H1 (cell line): ENCODE data around the gene GGCX. TPM values are rescaled to one million over a fixed set of nuclear protein-coding genes. Genes with fewer than 3 reads are reported as not detected.

ENCODE experiments used
- CTCF ChIA-PET: fragments of 300-600 bp; sonication (Branson Sonifier 250); formaldehyde crosslinking; loops from one replicate; lab custom pipeline; 2021; ENCODE audit not compliant: partially characterized antibody; lab: Charles Lee
- POLR2A ChIA-PET: fragments of 300-600 bp; sonication (Branson Sonifier 250); formaldehyde crosslinking; loops from one replicate; lab custom pipeline; 2021; ENCODE audit warnings: inconsistent platforms; ENCODE audit not compliant: partially characterized antibody; lab: Charles Lee
- DNase-seq, 2 experiments: peaks; one replicate each; pipeline versions ENCODE4 v3.0.0 to v3.0.0-alpha.2; 2010 to 2022; ENCODE audit warnings: low spot score in 2 of 2, low read depth in 1 of 2, mixed read lengths in 1 of 2
- FAIRE-seq: peaks from 2 replicates; lab custom pipeline; 2011; peaks lifted over from hg19 to GRCh38; lab: Jason Lieb, UNC
- H2AFZ ChIP-seq: 2 replicates; pipeline ENCODE4 v1.8.1; 2012; ENCODE audit warnings: low read length, inconsistent platforms
- H2AK5ac ChIP-seq: 2 replicates; pipeline ENCODE4 v1.6.1; 2013; ENCODE audit warnings: low read depth, low read length
- H2BK120ac ChIP-seq: replicated peaks from 2 replicates; pipeline ENCODE3; 2013; ENCODE audit warnings: low read depth, low read length, inconsistent platforms
- H2BK12ac ChIP-seq: 2 replicates; pipeline ENCODE4 v1.6.1; 2013; ENCODE audit warnings: low read depth, low read length
- H2BK15ac ChIP-seq: 2 replicates; pipeline ENCODE4 v1.6.1; 2013; ENCODE audit warnings: low read length
- H2BK20ac ChIP-seq: 2 replicates; pipeline ENCODE4 v1.6.1; 2013; ENCODE audit warnings: low read length
- H2BK5ac ChIP-seq: 2 replicates; pipeline ENCODE4 v1.6.1; 2013; ENCODE audit warnings: low read depth, low read length
- H3K14ac ChIP-seq: 2 replicates; pipeline ENCODE4 v1.6.1; 2013; ENCODE audit warnings: inconsistent platforms; ENCODE audit not compliant: insufficient read length
- H3K18ac ChIP-seq: 2 replicates; pipeline ENCODE4 v1.6.1; 2013; ENCODE audit warnings: low read length; ENCODE audit errors: extremely low read depth
- H3K23ac ChIP-seq: 2 replicates; pipeline ENCODE4 v1.6.1; 2013; ENCODE audit warnings: inconsistent platforms; ENCODE audit not compliant: insufficient read length
- H3K23me2 ChIP-seq: 2 replicates; pipeline ENCODE4 v1.6.1; 2013; ENCODE audit warnings: low read depth, low read length
- H3K27ac ChIP-seq: 2 replicates; pipeline ENCODE4 v1.6.1; 2011; ENCODE audit warnings: low read depth, low read length, inconsistent platforms
- H3K27me3 ChIP-seq, 4 experiments: replicated peaks in 1 of 4; 1 replicate in 1 of 4; 2 replicates in 3 of 4; pipeline versions ENCODE4 v1.6.1 to v1.8.1; 2011 to 2013; ENCODE audit warnings: low read length in 3 of 4, mild to moderate bottlenecking in 3 of 4, inconsistent platforms in 2 of 4, mixed read lengths in 2 of 4, moderate library complexity in 1 of 4; ENCODE audit not compliant: control insufficient read depth in 3 of 4, insufficient read depth in 3 of 4; ENCODE audit errors: extremely low read depth in 1 of 4
- H3K36me3 ChIP-seq, 4 experiments: 2 replicates each; pipeline versions ENCODE4 v1.6.1 to v1.8.1; 2011 to 2013; ENCODE audit warnings: mild to moderate bottlenecking in 4 of 4, low read length in 3 of 4, moderate library complexity in 2 of 4, control low read depth in 1 of 4, inconsistent platforms in 1 of 4; ENCODE audit not compliant: insufficient read depth in 4 of 4, control insufficient read depth in 2 of 4
- H3K4ac ChIP-seq: replicated peaks from 2 replicates; pipeline ENCODE3; 2013; ENCODE audit warnings: low read length, low read depth, mixed read lengths, inconsistent platforms; ENCODE audit not compliant: insufficient read length
- H3K4me1 ChIP-seq, 4 experiments: replicated peaks in 1 of 4; 1 replicate in 1 of 4; 2 replicates in 3 of 4; pipeline versions ENCODE4 v1.6.1 to v1.8.1; 2011 to 2013; ENCODE audit warnings: low read length in 3 of 4, inconsistent platforms in 2 of 4, mixed read lengths in 1 of 4; ENCODE audit not compliant: insufficient read depth in 4 of 4, control insufficient read depth in 3 of 4
- H3K4me2 ChIP-seq, 2 experiments: 2 replicates each; pipeline versions ENCODE4 v1.6.1 to v1.8.1; 2011 to 2013; ENCODE audit warnings: low read depth in 2 of 2, low read length in 2 of 2, control low read depth in 1 of 2, inconsistent platforms in 1 of 2, mild to moderate bottlenecking in 1 of 2; ENCODE audit not compliant: insufficient read depth in 1 of 2
- H3K4me3 ChIP-seq, 4 experiments: fragments of 200-600, 300-600 bp in 1 of 4; sonication (generic), shearing (Covaris generic), sonication (Bioruptor Twin) in 1 of 4; 2 replicates each; pipeline versions ENCODE4 v1.5.1 to v1.8.1; 2011 to 2016; ENCODE audit warnings: low read length in 4 of 4, low read depth in 3 of 4, control low read depth in 2 of 4, inconsistent platforms in 2 of 4, mild to moderate bottlenecking in 2 of 4, mixed read lengths in 1 of 4, moderate library complexity in 1 of 4; ENCODE audit not compliant: insufficient read depth in 2 of 4; ENCODE audit errors: extremely low read depth in 1 of 4
- H3K56ac ChIP-seq: replicated peaks from 2 replicates; pipeline ENCODE3; 2013; ENCODE audit warnings: low read depth, mild to moderate bottlenecking, mixed read lengths, low read length, inconsistent platforms; ENCODE audit not compliant: insufficient read length
- H3K79me1 ChIP-seq: 2 replicates; pipeline ENCODE4 v1.6.1; 2013; ENCODE audit warnings: low read depth, low read length, control low read depth
- H3K79me2 ChIP-seq, 2 experiments: 2 replicates each; pipeline versions ENCODE4 v1.6.1 to v1.8.1; 2012 to 2013; ENCODE audit warnings: low read length in 2 of 2, mild to moderate bottlenecking in 2 of 2, inconsistent platforms in 1 of 2; ENCODE audit not compliant: insufficient read depth in 2 of 2, control insufficient read depth in 1 of 2
- H3K9ac ChIP-seq, 4 experiments: replicated peaks in 1 of 4; 1 replicate in 1 of 4; 2 replicates in 3 of 4; pipeline versions ENCODE4 v1.6.1 to v1.8.1; 2011 to 2013; ENCODE audit warnings: low read depth in 3 of 4, low read length in 3 of 4, control low read depth in 2 of 4, mild to moderate bottlenecking in 2 of 4, moderate library complexity in 2 of 4, inconsistent platforms in 1 of 4; ENCODE audit errors: extremely low read depth in 1 of 4
- H3K9me3 ChIP-seq, 2 experiments: 2 replicates each; pipeline versions ENCODE4 v1.6.1 to v1.8.1; 2012 to 2013; ENCODE audit warnings: mild to moderate bottlenecking in 2 of 2, moderate library complexity in 2 of 2, control low read depth in 1 of 2, inconsistent platforms in 1 of 2, low read depth in 1 of 2, low read length in 1 of 2, mixed read lengths in 1 of 2; ENCODE audit not compliant: insufficient read depth in 2 of 2
- H4K20me1 ChIP-seq, 2 experiments: replicated peaks in 1 of 2; 2 replicates each; pipeline versions ENCODE3 to v1.8.1; 2011 to 2013; ENCODE audit warnings: inconsistent platforms in 2 of 2, low read length in 2 of 2, mild to moderate bottlenecking in 1 of 2; ENCODE audit not compliant: insufficient read depth in 2 of 2, control insufficient read depth in 1 of 2
- H4K5ac ChIP-seq: 2 replicates; pipeline ENCODE4 v1.6.1; 2013; ENCODE audit warnings: low read length, low read depth, mixed read lengths, inconsistent platforms; ENCODE audit not compliant: insufficient read length
- H4K8ac ChIP-seq: 2 replicates; pipeline ENCODE4 v1.8.0; 2013; ENCODE audit warnings: mild to moderate bottlenecking, moderate library complexity, low read length, inconsistent platforms; ENCODE audit not compliant: insufficient read depth; ENCODE audit errors: extremely low read depth
- H4K91ac ChIP-seq: replicated peaks from 2 replicates; pipeline ENCODE3; 2013; ENCODE audit warnings: low read length, mixed read lengths, inconsistent platforms; ENCODE audit not compliant: insufficient read length
- ATF3 ChIP-seq: IDR thresholded peaks from 2 replicates; pipeline ENCODE4 v1.6.1; 2011; ENCODE audit warnings: low read depth, mild to moderate bottlenecking, low read length; ENCODE audit not compliant: insufficient read depth
- BRCA1 ChIP-seq: IDR thresholded peaks from 2 replicates; pipeline ENCODE4 v1.6.1; 2012; ENCODE audit warnings: low read depth, low read length, improper control_type of control experiment
- CEBPB ChIP-seq: IDR thresholded peaks from 2 replicates; pipeline ENCODE4 v1.6.1; 2012; ENCODE audit warnings: low read depth, low read length
- EZH2 ChIP-seq: fragments of 200-600 bp; sonication (generic); IDR thresholded peaks from 2 replicates; pipeline ENCODE4 v1.7.1; 2012; ENCODE audit warnings: low read depth, mild to moderate bottlenecking, moderate library complexity, low read length, inconsistent platforms; ENCODE audit not compliant: severe bottlenecking
- HDAC6 ChIP-seq: IDR thresholded peaks from one replicate; pipeline ENCODE4 v1.7.1; 2012; ENCODE audit warnings: low read depth, mild to moderate bottlenecking, inconsistent platforms, low read length, moderate library complexity
- POLR2A ChIP-seq, 2 experiments: IDR thresholded peaks; 1 replicate in 1 of 2; 2 replicates in 1 of 2; pipeline ENCODE4 v1.6.1; 2011; ENCODE audit warnings: low read depth in 2 of 2, low read length in 2 of 2, mild to moderate bottlenecking in 2 of 2; ENCODE audit errors: control extremely low read depth in 1 of 2
- SP1 ChIP-seq: IDR thresholded peaks from 2 replicates; pipeline ENCODE4 v1.6.1; 2011; ENCODE audit warnings: low read depth, low read length
- WGBS, 2 experiments: shearing (Covaris generic) in 1 of 2; methylation state at CpG; one replicate each; pipeline versions ENCODE4 v1.1.6 to v1.1.7; 2013 to 2015; ENCODE audit warnings: low lambda C conversion rate in 2 of 2, mixed read lengths in 2 of 2, inconsistent platforms in 1 of 2, low coverage in 1 of 2, missing lambda C conversion rate in 1 of 2; ENCODE audit not compliant: insufficient replicate concordance in 2 of 2, insufficient coverage in 1 of 2, insufficient read length in 1 of 2; ENCODE audit errors: extremely low coverage in 1 of 2, missing lambda C conversion rate in 1 of 2; 5-methylcytosine and 5-hydroxymethylcytosine counted together
- polyA plus RNA-seq, 7 experiments: library from polyadenylated mRNA; depleted of rRNA in 3 of 7; stranded (reverse) in 5 of 7; unstranded in 2 of 7; fragments of >200 nt in 5 of 7; fragments of 200-250 nt in 2 of 7; gene quantifications; 1 replicate in 5 of 7; 2 replicates in 1 of 7; 4 replicates in 1 of 7; pipeline versions ENCODE4 v1.2.1 to v1.2.3, GENCODE V29; 2011 to 2013; ENCODE audit warnings: missing spikeins in 2 of 7, mixed read lengths in 2 of 7
- total RNA-seq: library from RNA; stranded (reverse); fragmentation: NEBNext Ultra II Directional; extraction: Animal tissue kit (Norgen Biotek cat#: 25700); gene quantifications from 2 replicates; pipeline ENCODE4 v1.2.1, GENCODE V29; 2021
- TF ChIP-seq, protein P1 (sequence below): IDR thresholded peaks from 2 replicates; pipeline ENCODE4 v1.6.1; 2012; ENCODE audit warnings: low read length, inconsistent platforms
- TF ChIP-seq, protein P2 (sequence below), 3 experiments: IDR thresholded peaks; 1 replicate in 2 of 3; 2 replicates in 1 of 3; pipeline versions ENCODE4 v1.5.1 to v1.6.1; 2011; ENCODE audit warnings: low read length in 3 of 3, mild to moderate bottlenecking in 3 of 3, inconsistent platforms in 2 of 3, low read depth in 1 of 3, moderate library complexity in 1 of 3; ENCODE audit not compliant: insufficient read depth in 1 of 3; ENCODE audit errors: control extremely low read depth in 1 of 3

GGCX gene
- total and polyA plus RNA-seq, 2 of the 8 experiments (the other 6 are each of a cell fraction or from before 2014, with no cell fraction given) = 29.4 to 33.8 TPM

GRCh38 chr2:85529809-85530208, 31.5 kb downstream of the GGCX start:
- DNase-seq (no peak), FAIRE-seq (no peak)
- H2AFZ ChIP-seq = no peak overlapping the region
- H3K4ac ChIP-seq = no peak overlapping the region
- ChIA-PET POLR2A (interaction anchor here (2.9 to 38.6 kb wide), 4 partner anchors 8 to 98 kb away, joined by 11 to 1889 read pairs (median 414); partner anchors contain the start of genes CAPG, GGCX, MAT2A and SH2D6), CTCF (interaction anchor here (0.8 kb wide), 2 partner anchors 17 to 24 kb away, joined by 3 read pairs; no protein-coding TSS in a partner anchor)
- no peak overlapping the region for H2BK12ac ChIP-seq
- H3K23me2 ChIP-seq = no peaks in the 10 kb centered on the region
- no peaks in the 10 kb centered on the region for H4K20me1 ChIP-seq
- H2BK20ac ChIP-seq = no peak overlapping the region
- H3K4me2 ChIP-seq = no peak overlapping the region
- no peak overlapping the region for H2BK120ac ChIP-seq
- no peak overlapping the region for H2AK5ac ChIP-seq
- H3K4me1 ChIP-seq = peaks cover 4 to 8% (median 5%) of the 10 kb centered on the region in 4 experiments; a peak in 5 of 7 replicates
- H2BK15ac ChIP-seq = no peak overlapping the region
- H3K36me3 ChIP-seq = no peaks in the 10 kb centered on the region
- no peak overlapping the region for H3K4me3 ChIP-seq
- no peaks in the 10 kb centered on the region for H3K9me3 ChIP-seq
- H4K91ac ChIP-seq = no peak overlapping the region
- H4K8ac ChIP-seq = no peak overlapping the region
- H2BK5ac ChIP-seq = no peak overlapping the region
- no peak overlapping the region for H4K5ac ChIP-seq
- WGBS, 2 experiments = 100% methylated on average over 1 of the region's 1 CpG; no CpG with 5 or more reads in 1 of the 2 experiments
- H3K23ac ChIP-seq = no peak overlapping the region
- H3K27me3 ChIP-seq = no peaks in the 10 kb centered on the region
- H3K27ac ChIP-seq = no peak overlapping the region
- H3K79me1 ChIP-seq = no peaks in the 10 kb centered on the region
- H3K79me2 ChIP-seq = no peaks in the 10 kb centered on the region
- H3K56ac ChIP-seq = no peak overlapping the region
- no peak overlapping the region for H3K14ac ChIP-seq
- no peak overlapping the region for H3K18ac ChIP-seq
- H3K9ac ChIP-seq = no peak overlapping the region
- TF ChIP-seq, protein P1, sequence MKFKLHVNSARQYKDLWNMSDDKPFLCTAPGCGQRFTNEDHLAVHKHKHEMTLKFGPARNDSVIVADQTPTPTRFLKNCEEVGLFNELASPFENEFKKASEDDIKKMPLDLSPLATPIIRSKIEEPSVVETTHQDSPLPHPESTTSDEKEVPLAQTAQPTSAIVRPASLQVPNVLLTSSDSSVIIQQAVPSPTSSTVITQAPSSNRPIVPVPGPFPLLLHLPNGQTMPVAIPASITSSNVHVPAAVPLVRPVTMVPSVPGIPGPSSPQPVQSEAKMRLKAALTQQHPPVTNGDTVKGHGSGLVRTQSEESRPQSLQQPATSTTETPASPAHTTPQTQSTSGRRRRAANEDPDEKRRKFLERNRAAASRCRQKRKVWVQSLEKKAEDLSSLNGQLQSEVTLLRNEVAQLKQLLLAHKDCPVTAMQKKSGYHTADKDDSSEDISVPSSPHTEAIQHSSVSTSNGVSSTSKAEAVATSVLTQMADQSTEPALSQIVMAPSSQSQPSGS = no peak
- TF ChIP-seq, protein P2, sequence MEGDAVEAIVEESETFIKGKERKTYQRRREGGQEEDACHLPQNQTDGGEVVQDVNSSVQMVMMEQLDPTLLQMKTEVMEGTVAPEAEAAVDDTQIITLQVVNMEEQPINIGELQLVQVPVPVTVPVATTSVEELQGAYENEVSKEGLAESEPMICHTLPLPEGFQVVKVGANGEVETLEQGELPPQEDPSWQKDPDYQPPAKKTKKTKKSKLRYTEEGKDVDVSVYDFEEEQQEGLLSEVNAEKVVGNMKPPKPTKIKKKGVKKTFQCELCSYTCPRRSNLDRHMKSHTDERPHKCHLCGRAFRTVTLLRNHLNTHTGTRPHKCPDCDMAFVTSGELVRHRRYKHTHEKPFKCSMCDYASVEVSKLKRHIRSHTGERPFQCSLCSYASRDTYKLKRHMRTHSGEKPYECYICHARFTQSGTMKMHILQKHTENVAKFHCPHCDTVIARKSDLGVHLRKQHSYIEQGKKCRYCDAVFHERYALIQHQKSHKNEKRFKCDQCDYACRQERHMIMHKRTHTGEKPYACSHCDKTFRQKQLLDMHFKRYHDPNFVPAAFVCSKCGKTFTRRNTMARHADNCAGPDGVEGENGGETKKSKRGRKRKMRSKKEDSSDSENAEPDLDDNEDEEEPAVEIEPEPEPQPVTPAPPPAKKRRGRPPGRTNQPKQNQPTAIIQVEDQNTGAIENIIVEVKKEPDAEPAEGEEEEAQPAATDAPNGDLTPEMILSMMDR (IDR thresholded peaks at IDR 0.05; ENCODE audit: control extremely low read depth in 1 of 3, insufficient read depth in 1 of 3, low read depth in 1 of 3, low read length in 3 of 3) = no peak
- no peak for TF ChIP-seq BRCA1
- TF ChIP-seq SP1 = no peak
- TF ChIP-seq EZH2 = no peak
- no peak for TF ChIP-seq CEBPB
- no peak for TF ChIP-seq ATF3
- TF ChIP-seq POLR2A (IDR thresholded peaks at IDR 0.05; ENCODE audit: control extremely low read depth in 1 of 2, low read depth in 2 of 2, low read length in 2 of 2) = no peak
- no peak for TF ChIP-seq HDAC6
